Sigmoid colon (tissue), 4 donors: Measurements from ENCODE around the gene COIL.

Experiments
- CTCF ChIP-seq, 4 experiments: fragments of 450-650 bp in 3 of 4; fragments of 200-600 bp in 1 of 4; IDR thresholded peaks; one replicate each; pipeline ENCODE4 v1.5.1; 2016 to 2019; ENCODE audit warnings: antibody characterized with exemption in 4 of 4, mild to moderate bottlenecking in 3 of 4, moderate library complexity in 2 of 4
- POLR2AphosphoS5 ChIP-seq, 4 donors: sonication (generic); formaldehyde crosslinking; IDR thresholded peaks; one replicate each; pipeline ENCODE4 v1.6.1; 2017; ENCODE audit warnings: antibody characterized with exemption in 4 of 4

GRCh38 chr17:56919717-56920116 is 41.1 kb downstream of the COIL start:
- TF ChIP-seq POLR2AphosphoS5 (IDR thresholded peaks at IDR 0.05) (no peak), CTCF (IDR thresholded peaks at IDR 0.05) (no peak)
